ENCODE measurements around the gene TUFT1.
A peak's percentile ranks its signal among the peaks of the same experiment; 100 is the strongest.
"Not testable (repeated sequence)": the region's sequence is repeated elsewhere in the genome, so short reads cannot be mapped to it uniquely, and the experiment has no call there.

TUFT1 gene

DNA sequence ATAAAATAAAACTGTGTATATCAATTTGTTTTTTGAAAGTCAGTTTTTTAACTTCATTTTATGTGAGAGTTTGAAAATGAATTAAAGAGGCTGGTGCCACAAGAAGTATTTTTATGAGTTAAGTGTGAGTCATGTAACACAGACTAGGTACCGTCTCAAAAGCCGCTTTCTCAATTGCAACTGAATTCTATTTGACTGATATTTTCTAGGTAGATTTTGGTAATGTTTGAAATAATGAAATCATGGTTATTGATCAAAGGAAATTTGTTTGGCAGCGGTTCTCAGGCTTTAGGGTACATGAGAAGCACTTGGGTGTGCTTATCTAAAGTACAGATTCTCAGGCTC is 76.4 kb downstream of the TUFT1 start:
- TF ChIP-seq POLR2A (IDR thresholded peaks at IDR 0.05; ENCODE audit: extremely low read depth, insufficient read length): no peak
- TF ChIP-seq, protein P1, sequence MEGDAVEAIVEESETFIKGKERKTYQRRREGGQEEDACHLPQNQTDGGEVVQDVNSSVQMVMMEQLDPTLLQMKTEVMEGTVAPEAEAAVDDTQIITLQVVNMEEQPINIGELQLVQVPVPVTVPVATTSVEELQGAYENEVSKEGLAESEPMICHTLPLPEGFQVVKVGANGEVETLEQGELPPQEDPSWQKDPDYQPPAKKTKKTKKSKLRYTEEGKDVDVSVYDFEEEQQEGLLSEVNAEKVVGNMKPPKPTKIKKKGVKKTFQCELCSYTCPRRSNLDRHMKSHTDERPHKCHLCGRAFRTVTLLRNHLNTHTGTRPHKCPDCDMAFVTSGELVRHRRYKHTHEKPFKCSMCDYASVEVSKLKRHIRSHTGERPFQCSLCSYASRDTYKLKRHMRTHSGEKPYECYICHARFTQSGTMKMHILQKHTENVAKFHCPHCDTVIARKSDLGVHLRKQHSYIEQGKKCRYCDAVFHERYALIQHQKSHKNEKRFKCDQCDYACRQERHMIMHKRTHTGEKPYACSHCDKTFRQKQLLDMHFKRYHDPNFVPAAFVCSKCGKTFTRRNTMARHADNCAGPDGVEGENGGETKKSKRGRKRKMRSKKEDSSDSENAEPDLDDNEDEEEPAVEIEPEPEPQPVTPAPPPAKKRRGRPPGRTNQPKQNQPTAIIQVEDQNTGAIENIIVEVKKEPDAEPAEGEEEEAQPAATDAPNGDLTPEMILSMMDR (IDR thresholded peaks at IDR 0.05; ENCODE audit: low read depth, low read length): no peak
- no peak for TF ChIP-seq MYC (IDR thresholded peaks at IDR 0.05; ENCODE audit: low read depth, low read length)
- TF ChIP-seq, protein P2, sequence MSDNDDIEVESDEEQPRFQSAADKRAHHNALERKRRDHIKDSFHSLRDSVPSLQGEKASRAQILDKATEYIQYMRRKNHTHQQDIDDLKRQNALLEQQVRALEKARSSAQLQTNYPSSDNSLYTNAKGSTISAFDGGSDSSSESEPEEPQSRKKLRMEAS (IDR thresholded peaks at IDR 0.05; ENCODE audit: low read depth, low read length): no peak
- no peak for DNase-seq (ENCODE audit: low read depth)
- H3K4me3 ChIP-seq (ENCODE audit: low read depth, low read length): peak overlapping the region; percentile 32

DNA sequence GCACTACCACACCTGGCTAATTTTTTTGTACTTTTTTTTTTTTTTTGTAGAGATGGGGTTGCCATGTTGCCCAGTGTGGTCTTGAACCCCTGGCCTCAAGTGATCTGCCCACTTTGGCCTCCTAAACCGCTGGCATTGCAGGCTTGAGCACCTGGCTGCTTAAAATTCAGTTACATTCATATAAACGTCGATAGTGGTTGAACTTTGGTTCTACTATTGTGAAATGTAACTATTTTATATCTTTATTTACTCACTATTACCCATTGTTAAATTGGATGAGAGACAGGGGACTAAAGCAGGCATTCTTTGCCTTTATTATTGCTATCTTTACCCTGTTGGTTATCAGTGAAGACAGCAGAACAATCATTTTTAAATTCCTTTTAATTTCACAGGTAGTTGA is 77.9 kb downstream of the TUFT1 start:
- DNase-seq (ENCODE audit: low read depth): no peak
- no peak for TF ChIP-seq POLR2A (IDR thresholded peaks at IDR 0.05; ENCODE audit: extremely low read depth, insufficient read length)
- TF ChIP-seq, protein P2 (IDR thresholded peaks at IDR 0.05; ENCODE audit: low read depth, low read length): no peak
- TF ChIP-seq, protein P1 (IDR thresholded peaks at IDR 0.05; ENCODE audit: low read depth, low read length): no peak
- TF ChIP-seq MYC (IDR thresholded peaks at IDR 0.05; ENCODE audit: low read depth, low read length): no peak
- no peak overlapping the region for H3K4me3 ChIP-seq (ENCODE audit: low read depth, low read length)

DNA sequence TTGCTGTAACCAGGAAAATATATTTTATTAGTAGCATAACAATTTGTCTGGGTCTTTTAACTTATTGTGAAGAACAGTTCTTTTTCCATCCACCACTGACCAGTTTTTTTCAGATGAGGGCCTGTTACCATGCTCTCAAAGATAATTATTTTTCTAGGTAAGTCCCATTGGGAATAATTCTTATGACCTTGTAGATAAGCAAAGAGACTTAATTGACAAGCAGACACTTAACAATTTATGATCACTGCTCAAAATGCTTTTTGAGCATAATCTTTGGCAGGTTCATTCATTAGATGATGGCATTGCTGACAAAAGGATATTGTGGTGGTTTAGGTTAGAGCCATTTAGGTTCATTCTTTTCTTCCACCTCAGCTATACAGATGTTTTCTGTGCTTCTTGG is 78.4 kb downstream of the TUFT1 start:
- no peak overlapping the region for H3K4me3 ChIP-seq (ENCODE audit: low read depth, low read length)
- TF ChIP-seq, protein P2 (IDR thresholded peaks at IDR 0.05; ENCODE audit: low read depth, low read length): no peak
- no peak for TF ChIP-seq MYC (IDR thresholded peaks at IDR 0.05; ENCODE audit: low read depth, low read length)
- TF ChIP-seq, protein P1 (IDR thresholded peaks at IDR 0.05; ENCODE audit: low read depth, low read length): no peak
- no peak for TF ChIP-seq POLR2A (IDR thresholded peaks at IDR 0.05; ENCODE audit: extremely low read depth, insufficient read length)
- no peak for DNase-seq (ENCODE audit: low read depth)

DNA sequence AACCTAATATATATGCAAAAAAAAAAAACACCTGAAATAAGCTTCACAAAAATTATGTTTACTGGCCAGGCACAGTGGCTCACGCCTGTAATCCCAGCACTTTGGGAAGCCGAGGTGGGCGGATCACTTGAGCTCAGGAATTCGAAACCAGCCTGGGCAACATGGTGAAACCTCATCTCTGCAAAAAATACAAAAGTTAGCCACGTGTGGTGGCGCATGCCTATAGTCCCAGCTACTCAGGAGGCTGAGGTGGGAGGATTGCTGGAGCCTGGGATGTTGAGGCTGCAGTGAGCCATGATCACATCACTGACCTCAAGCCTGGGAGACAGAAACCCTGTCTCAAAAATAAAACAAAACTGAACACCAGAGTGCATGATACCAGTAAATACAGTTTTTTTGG is 78.9 kb downstream of the TUFT1 start:
- not testable (repeated sequence) for H3K4me3 ChIP-seq (ENCODE audit: low read depth, low read length); DNase-seq (ENCODE audit: low read depth)

DNA sequence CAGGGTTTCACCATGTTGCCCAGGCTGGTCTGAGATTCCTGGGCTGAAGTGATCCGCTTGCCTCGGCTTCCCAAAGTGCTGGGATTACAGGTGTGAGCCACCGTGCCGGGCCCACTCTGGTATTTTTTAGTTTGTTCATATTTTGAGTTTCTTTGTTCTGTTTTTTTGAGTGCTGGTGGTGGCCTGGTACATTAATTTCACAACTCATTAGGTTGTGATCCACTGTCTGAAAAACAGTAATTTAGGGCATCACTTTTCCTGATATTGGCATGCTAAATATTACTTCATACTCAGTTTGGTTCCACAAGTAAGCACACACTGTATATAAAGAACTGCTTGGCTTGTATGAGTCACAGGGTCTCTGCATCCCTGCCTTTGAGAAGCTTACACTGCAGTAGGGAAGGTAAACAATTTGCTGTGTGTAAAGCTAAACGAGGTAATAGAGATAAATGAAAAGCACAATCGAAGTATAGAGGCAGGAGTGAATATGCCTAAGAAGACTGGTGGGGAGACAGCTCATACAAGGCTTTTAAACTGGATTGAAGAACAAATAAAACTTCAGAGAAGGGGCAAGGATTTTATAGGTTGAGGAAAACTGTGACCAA is 79.5 kb downstream of the TUFT1 start:
- TF ChIP-seq POLR2A (IDR thresholded peaks at IDR 0.05; ENCODE audit: extremely low read depth, insufficient read length) (no peak), MYC (IDR thresholded peaks at IDR 0.05; ENCODE audit: low read depth, low read length) (no peak)
- TF ChIP-seq, protein P1 (IDR thresholded peaks at IDR 0.05; ENCODE audit: low read depth, low read length): no peak
- TF ChIP-seq, protein P2 (IDR thresholded peaks at IDR 0.05; ENCODE audit: low read depth, low read length): no peak
- peak; percentile 29 for DNase-seq (ENCODE audit: low read depth)
- no peak overlapping the region for H3K4me3 ChIP-seq (ENCODE audit: low read depth, low read length)

DNA sequence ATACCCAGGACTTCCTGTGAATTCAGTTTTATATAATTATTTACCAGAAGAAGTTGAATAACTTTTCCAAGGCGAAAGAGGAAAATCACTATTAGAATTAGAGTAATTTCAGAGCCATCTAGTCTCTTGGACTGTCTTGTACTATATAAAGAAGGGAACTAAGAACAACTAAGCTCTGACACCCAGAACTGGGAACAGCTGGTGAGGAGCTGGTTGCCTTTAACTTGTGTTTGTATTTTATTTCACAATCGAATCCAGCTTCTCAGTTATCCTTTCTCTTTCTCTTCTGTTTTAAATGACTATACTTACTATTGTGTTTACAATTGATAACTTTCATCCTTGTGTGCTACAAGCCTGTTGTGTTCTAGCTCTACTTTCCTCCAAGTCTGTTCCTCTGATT is 80.2 kb downstream of the TUFT1 start:
- H3K4me3 ChIP-seq (ENCODE audit: low read depth, low read length): no peak overlapping the region
- TF ChIP-seq MYC (IDR thresholded peaks at IDR 0.05; ENCODE audit: low read depth, low read length) (no peak), POLR2A (IDR thresholded peaks at IDR 0.05; ENCODE audit: extremely low read depth, insufficient read length) (no peak)
- DNase-seq (ENCODE audit: low read depth): peak; percentile 20

DNA sequence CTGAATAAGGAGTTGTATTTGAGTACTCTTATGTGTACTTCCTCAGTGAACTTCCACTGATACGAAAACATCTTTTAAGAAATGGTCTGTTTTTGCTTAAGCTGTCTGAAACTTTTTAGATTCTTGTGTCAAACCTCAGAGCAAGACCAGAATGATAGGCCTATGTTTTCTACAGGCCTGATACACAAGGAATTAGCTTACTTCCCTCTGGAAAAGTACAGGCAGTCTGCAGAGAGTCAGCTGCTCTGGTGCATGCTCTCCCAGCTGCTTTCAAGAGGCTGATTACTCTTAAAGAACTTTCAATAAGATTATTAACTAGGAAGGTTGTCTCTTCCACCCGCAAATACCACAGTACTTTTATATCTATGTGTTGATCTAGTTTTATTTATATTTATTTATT is 81.2 kb downstream of the TUFT1 start:
- TF ChIP-seq, protein P2 (IDR thresholded peaks at IDR 0.05; ENCODE audit: low read depth, low read length): no peak
- TF ChIP-seq POLR2A (IDR thresholded peaks at IDR 0.05; ENCODE audit: extremely low read depth, insufficient read length) (no peak), MYC (IDR thresholded peaks at IDR 0.05; ENCODE audit: low read depth, low read length) (no peak)
- TF ChIP-seq, protein P1 (IDR thresholded peaks at IDR 0.05; ENCODE audit: low read depth, low read length): no peak

More for the DNA sequence above, 81.2 kb downstream of the TUFT1 start:
- no peak for DNase-seq (ENCODE audit: low read depth)
- H3K4me3 ChIP-seq (ENCODE audit: low read depth, low read length): no peak overlapping the region
